ENCODE data around the gene PKP3. TPM values are rescaled to one million over a fixed set of nuclear protein-coding genes. Genes with fewer than 3 reads are reported as not detected.
A peak's percentile ranks its signal among the peaks of the same experiment; 100 is the strongest.

PKP3 gene
- total and polyA plus RNA-seq, 10 donors = 0.09 to 2.8 (median 0.44) TPM; not detected in 4

- Histone ChIP-seq H3K4me3 (peak overlapping the region; percentile 96 to 100 (median 98)), H3K27ac (peak overlapping the region; percentile 79 to 95 (median 92)), H3K9me3 (no peaks in the 10 kb centered on the region), H3K36me3 (peaks cover 0 to 29% (median 12%) of the 10 kb centered on the region in 6 donors), H3K27me3 (replicated peaks in 1 of 7) (no peaks in the 10 kb centered on the region), H3K4me1 (peaks cover 32 to 64% (median 49%) of the 10 kb centered on the region in 6 donors)
- intact Hi-C loops (cut with DNase I; ENCODE audit: low total_unique reads) = loop anchor here (5.0 kb wide), 1 partner anchor 44 kb away; no protein-coding TSS in a partner anchor
- peak; percentile 93 for DNase-seq
- TF ChIP-seq POLR2A (IDR thresholded peaks at IDR 0.05) (no peak), POLR2AphosphoS5 (IDR thresholded peaks at IDR 0.05) (peak in 2 of 3 donors; percentile 70 to 77)
- TF ChIP-seq, protein P1, sequence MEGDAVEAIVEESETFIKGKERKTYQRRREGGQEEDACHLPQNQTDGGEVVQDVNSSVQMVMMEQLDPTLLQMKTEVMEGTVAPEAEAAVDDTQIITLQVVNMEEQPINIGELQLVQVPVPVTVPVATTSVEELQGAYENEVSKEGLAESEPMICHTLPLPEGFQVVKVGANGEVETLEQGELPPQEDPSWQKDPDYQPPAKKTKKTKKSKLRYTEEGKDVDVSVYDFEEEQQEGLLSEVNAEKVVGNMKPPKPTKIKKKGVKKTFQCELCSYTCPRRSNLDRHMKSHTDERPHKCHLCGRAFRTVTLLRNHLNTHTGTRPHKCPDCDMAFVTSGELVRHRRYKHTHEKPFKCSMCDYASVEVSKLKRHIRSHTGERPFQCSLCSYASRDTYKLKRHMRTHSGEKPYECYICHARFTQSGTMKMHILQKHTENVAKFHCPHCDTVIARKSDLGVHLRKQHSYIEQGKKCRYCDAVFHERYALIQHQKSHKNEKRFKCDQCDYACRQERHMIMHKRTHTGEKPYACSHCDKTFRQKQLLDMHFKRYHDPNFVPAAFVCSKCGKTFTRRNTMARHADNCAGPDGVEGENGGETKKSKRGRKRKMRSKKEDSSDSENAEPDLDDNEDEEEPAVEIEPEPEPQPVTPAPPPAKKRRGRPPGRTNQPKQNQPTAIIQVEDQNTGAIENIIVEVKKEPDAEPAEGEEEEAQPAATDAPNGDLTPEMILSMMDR (IDR thresholded peaks at IDR 0.05 in 8 of 11, conservative IDR thresholded peaks at IDR 0.05 in 3 of 11) = peak in 6 of 11 experiments; percentile 33 to 50 (median 40)
- 5 to 12% (median 7%) methylated on average over 36 to 46 of the region's 46 CpGs for WGBS, 5 donors
Measured at GRCh38 chr11:450809-451451, 56.9 kb downstream of the PKP3 start.

GRCh38 chr11:451738-452137 is 57.7 kb downstream of the PKP3 start:
- no peak for TF ChIP-seq POLR2AphosphoS5 (IDR thresholded peaks at IDR 0.05)
- TF ChIP-seq POLR2A (IDR thresholded peaks at IDR 0.05) = no peak
- TF ChIP-seq, protein P1 (IDR thresholded peaks at IDR 0.05 in 8 of 11, conservative IDR thresholded peaks at IDR 0.05 in 3 of 11) = no peak
- intact Hi-C loops (cut with DNase I; ENCODE audit: low total_unique reads) = loop anchor here (5.0 kb wide), 1 partner anchor 44 kb away; no protein-coding TSS in a partner anchor
- peaks cover 32 to 73% (median 57%) of the 10 kb centered on the region in 6 donors for H3K4me1 ChIP-seq
- H3K9me3 ChIP-seq = no peaks in the 10 kb centered on the region
- H3K4me3 ChIP-seq = peak overlapping the region in 4 of 8 donors; percentile 96 to 100 (median 98)
- no peak for DNase-seq
- H3K27me3 ChIP-seq (replicated peaks in 1 of 7) = no peaks in the 10 kb centered on the region
- H3K36me3 ChIP-seq = peaks cover 0 to 32% (median 12%) of the 10 kb centered on the region in 6 donors
- peak overlapping the region in 2 of 8 donors; percentile 19 to 94 for H3K27ac ChIP-seq
- WGBS, 5 donors = 88 to 96% (median 92%) methylated on average over 9 to 14 of the region's 14 CpGs

GRCh38 chr11:452203-452744 is 58.3 kb downstream of the PKP3 start:
- intact Hi-C loops (cut with DNase I; ENCODE audit: low total_unique reads) = loop anchor here (5.0 kb wide), 1 partner anchor 45 kb away; no protein-coding TSS in a partner anchor
- no peak for TF ChIP-seq POLR2AphosphoS5 (IDR thresholded peaks at IDR 0.05)
- TF ChIP-seq, protein P1 (IDR thresholded peaks at IDR 0.05 in 8 of 11, conservative IDR thresholded peaks at IDR 0.05 in 3 of 11) = no peak
- no peak overlapping the region for H3K4me3 ChIP-seq
- H3K9me3 ChIP-seq = no peaks in the 10 kb centered on the region
- DNase-seq = peak; percentile 81
- peaks cover 0 to 32% (median 12%) of the 10 kb centered on the region in 6 donors for H3K36me3 ChIP-seq
- WGBS, 5 donors = 83 to 93% (median 89%) methylated on average over 7 to 12 of the region's 12 CpGs
- H3K27me3 ChIP-seq (replicated peaks in 1 of 7) = no peaks in the 10 kb centered on the region
- H3K27ac ChIP-seq = peak overlapping the region in 1 of 8 donors; percentile 19
- peaks cover 37 to 78% (median 62%) of the 10 kb centered on the region in 6 donors for H3K4me1 ChIP-seq

Data from spleen (tissue), 11 donors.